HCEC 1CT (cell line): ENCODE data around the gene TIMM13.
"Not testable (repeated sequence)": the region's sequence is repeated elsewhere in the genome, so short reads cannot be mapped to it uniquely, and the experiment has no call there.

ENCODE experiments used
- DNase-seq: peaks from one replicate; pipeline ENCODE4 v3.0.0-alpha.2; 2017

The TIMM13 gene

DNA sequence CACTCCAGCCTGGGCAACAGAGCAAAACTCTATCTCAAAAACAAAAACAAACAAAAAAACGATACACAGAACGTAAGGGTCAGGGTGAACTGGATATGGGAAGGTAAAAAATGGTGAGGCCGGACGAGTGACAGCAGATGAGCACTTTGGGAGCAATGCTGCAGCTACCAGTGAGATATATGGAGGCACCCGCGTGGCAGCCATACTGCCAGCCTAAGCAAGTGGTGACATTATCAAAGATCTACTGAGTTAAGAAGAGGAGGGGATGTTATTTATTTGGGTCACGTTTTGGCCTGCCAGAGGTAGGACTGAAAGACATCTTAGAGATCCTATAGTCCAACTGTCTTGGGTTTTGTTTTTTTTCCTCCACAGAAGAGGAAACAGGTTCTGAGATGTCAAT lies 14.2 kb downstream of the TIMM13 start:
- no peak for DNase-seq

DNA sequence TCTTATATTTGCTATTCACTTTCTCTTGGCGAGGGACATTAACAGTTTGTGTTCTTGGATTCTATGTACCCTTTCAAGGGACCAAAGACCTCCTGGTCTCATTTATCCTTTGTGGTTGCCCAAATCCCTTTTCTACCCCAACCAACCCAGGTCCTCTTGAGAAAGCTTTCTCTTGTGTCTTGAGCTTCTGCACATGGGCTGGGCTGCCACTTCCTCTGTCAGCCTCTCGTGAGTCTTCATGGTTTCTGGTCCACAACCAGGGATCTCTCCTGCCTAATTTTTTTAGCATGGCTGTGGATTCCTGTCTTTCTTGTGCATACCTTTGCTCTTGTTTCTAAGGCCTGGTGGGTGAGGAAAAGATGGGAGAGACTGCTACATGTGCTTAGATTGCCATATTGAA lies 14.9 kb downstream of the TIMM13 start:
- no peak for DNase-seq

- DNase-seq, result no peak
These were observed 15.7 kb downstream of the TIMM13 start for GRCh38 chr19:2411709-2412108.

- DNase-seq, result no peak
These were observed 17.4 kb downstream of the TIMM13 start for GRCh38 chr19:2410023-2410422.

- no peak for DNase-seq
These were observed 18.0 kb downstream of the TIMM13 start for GRCh38 chr19:2409352-2409912.

DNA sequence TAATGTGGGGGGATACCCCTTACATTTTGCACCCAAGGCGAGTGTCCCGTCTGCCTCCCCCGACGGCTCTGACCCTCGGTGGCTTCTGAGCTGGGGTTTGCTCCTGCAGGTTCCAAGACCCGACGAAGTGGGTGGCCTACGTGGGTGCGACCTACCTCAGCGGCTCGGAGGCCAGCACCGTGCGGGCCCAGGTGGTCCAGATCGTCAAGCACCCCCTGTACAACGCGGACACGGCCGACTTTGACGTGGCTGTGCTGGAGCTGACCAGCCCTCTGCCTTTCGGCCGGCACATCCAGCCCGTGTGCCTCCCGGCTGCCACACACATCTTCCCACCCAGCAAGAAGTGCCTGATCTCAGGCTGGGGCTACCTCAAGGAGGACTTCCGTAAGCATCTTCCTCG lies 19.1 kb downstream of the TIMM13 start:
- DNase-seq, result no peak

GRCh38 chr19:2399582-2399981 lies 27.8 kb downstream of the TIMM13 start:
- no peak for DNase-seq

GRCh38 chr19:2398735-2399305 lies 28.6 kb downstream of the TIMM13 start:
- no peak for DNase-seq

DNA sequence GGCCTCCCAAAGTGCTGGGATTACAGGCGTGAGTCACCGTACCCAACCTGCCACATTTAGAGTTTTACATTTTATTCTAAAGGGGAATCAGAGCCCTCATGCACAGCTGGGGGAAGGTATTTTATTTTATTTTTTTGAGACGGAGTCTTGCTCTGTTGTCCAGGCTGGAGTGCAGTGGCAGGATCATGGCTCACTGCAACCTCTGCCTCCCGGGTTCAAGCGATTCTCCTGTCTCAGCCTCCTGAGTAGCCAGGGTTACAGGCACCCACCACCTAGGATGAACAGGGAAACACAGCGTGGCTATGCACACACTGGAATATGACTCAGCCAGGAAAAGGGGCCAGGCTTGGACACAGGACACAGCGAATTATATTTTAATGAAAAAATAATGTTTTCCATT lies 30.2 kb downstream of the TIMM13 start:
- not testable (repeated sequence) for DNase-seq

- DNase-seq, result not testable (repeated sequence)
These were observed 32.0 kb downstream of the TIMM13 start for GRCh38 chr19:2395293-2395829.

GRCh38 chr19:2394442-2395292 lies 32.7 kb downstream of the TIMM13 start:
- DNase-seq, result no peak

- DNase-seq, result no peak
These were observed 33.3 kb downstream of the TIMM13 start for GRCh38 chr19:2394054-2394441.

DNA sequence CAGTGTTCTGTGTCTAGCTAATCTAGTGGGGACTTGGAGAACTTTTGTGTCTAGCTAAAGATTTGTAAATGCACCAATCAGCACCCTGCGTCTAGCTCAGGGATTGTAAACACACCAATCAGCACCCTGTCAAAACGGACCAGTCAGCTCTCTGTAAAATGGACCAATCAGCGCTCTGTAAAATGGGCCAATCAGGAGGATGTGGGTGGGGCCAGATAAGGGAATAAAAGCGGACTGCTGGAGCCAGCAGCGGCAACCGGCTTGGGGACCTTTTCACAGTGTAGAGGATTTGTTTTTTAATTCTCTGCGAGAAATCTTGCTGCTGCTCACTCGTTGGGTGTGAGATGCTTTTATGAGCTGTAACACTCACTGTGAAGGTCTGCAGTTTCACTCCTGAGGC lies 34.5 kb downstream of the TIMM13 start:
- DNase-seq, result not testable (repeated sequence)

DNA sequence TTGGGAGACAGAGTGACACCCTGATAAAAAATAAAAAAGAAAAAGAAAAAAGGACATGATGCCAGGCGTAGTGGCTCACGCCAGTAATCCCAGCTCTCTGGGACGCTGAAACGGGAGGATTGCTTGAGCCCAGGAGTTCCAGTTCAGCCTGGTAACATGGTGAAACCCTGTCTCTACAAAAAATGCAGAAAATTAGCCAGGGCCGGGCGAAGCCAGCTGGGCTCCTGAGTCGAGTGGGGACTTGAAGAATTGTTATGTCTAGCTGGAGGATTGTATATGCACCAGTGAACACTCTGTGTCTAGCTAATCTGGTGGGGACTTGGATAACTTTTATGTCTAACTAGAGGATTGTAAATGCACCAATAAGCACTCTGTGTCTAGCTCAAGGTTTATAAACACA lies 35.0 kb downstream of the TIMM13 start:
- DNase-seq, result no peak

DNA sequence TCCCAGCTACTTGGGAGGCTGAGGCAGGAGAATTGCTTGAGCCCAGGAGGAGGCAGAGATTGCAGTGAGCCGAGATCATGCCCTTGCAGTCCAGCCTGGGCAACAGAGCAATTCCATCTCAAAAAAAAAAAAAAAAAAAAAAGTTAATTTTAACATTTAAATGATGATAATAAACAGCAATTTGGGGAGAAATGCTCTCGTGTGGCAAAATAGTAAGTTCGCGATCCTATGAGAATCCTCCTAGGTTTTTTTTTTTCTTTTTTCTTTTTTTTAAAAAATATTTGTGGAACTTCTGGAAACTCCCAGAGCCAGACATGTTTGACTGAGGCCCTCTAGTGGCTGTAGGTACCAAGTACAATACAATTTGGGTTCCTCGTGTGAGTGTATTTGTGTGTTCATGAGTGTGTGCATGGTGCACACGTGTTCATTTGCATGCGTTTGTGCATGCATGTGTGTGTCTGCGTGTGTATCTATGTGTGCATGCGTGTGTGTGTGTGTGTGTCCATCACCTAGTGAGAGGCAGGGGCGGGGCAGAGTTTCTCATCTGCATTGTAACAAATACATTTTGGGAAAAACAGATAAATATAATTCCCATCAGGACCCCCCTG lies 36.2 kb downstream of the TIMM13 start:
- peak; percentile 58 for DNase-seq

DNA sequence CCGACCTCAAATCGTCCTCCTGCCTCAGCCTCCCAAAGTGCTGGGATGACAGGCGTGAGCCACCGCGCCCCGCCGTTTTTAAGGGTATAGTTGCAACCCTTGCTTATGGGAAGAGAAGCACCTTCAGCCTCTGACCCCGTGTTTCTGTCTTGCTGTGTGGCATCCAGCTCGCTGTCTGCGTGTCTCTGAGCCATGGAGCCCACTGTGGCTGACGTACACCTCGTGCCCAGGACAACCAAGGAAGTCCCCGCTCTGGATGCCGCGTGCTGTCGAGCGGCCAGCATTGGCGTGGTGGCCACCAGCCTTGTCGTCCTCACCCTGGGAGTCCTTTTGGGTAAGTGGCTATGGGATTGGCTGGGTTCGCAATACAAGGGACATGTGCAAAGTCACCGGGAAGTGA lies 37.8 kb downstream of the TIMM13 start:
- DNase-seq, result no peak

GRCh38 chr19:2387367-2388288 lies 39.8 kb downstream of the TIMM13 start:
- DNase-seq, result no peak

GRCh38 chr19:2385053-2385721 lies 42.2 kb downstream of the TIMM13 start:
- DNase-seq, result peak; percentile 63

DNA sequence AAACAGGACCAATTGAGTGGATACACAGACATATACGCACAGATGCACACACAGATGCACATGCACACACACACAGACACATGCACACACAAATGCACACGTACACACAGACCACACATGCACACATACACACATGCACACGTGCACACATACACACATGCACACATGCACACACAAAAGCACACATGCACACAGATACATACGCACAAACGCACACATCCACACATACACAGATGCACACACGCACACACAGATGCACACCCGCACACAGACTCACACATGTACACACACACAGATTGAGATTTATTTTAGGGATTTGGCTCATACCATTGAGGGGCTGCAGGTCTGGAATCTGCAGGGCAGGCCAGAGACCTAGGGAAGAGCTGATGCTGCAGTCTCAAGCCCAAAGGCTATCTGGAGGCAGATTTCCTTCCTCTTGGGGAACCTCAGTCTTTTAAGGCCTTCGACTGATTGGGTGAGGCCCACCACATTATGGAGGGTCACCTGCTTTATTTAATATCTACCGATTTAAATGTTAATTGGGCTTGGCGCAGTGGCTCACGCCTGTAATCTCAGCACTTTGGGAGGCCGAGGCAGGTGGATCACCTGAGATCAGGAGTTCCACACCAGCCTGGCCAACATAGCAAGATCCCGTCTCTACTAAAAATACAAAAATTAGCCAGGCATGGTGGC lies 44.7 kb downstream of the TIMM13 start:
- no peak for DNase-seq

GRCh38 chr19:2381148-2381820 lies 46.1 kb downstream of the TIMM13 start:
- DNase-seq, result no peak

GRCh38 chr19:2380567-2380966 lies 46.8 kb downstream of the TIMM13 start:
- DNase-seq, result no peak
